Measurements from ENCODE around the gene CCDC188.

The CCDC188 gene

GRCh38 chr22:20107951-20108756 is 42.7 kb downstream of the CCDC188 start:
- no peak for DNase-seq (ENCODE audit: low read depth)

GRCh38 chr22:20107471-20107901 is 43.4 kb downstream of the CCDC188 start:
- H3K4me3 ChIP-seq (ENCODE audit: low read depth, low read length): no peak overlapping the region
- no peak for DNase-seq (ENCODE audit: low read depth)
- TF ChIP-seq CTCF (IDR thresholded peaks at IDR 0.05; ENCODE audit: low read depth, low read length, missing control alignments): no peak

More at GRCh38 chr22:20107951-20108756, 42.7 kb downstream of the CCDC188 start:
- TF ChIP-seq CTCF (IDR thresholded peaks at IDR 0.05; ENCODE audit: low read depth, low read length, missing control alignments): no peak
- no peak overlapping the region for H3K4me3 ChIP-seq (ENCODE audit: low read depth, low read length)

- H3K4me3 ChIP-seq (ENCODE audit: low read depth, low read length): no peak overlapping the region
- DNase-seq (ENCODE audit: low read depth): no peak
- TF ChIP-seq CTCF (IDR thresholded peaks at IDR 0.05; ENCODE audit: low read depth, low read length, missing control alignments): no peak
Measured at GRCh38 chr22:20106849-20107237, 44.0 kb downstream of the CCDC188 start.

GRCh38 chr22:20106205-20106848 is 44.5 kb downstream of the CCDC188 start:
- H3K4me3 ChIP-seq (ENCODE audit: low read depth, low read length): no peak overlapping the region
- DNase-seq (ENCODE audit: low read depth): no peak
- no peak for TF ChIP-seq CTCF (IDR thresholded peaks at IDR 0.05; ENCODE audit: low read depth, low read length, missing control alignments)

- DNase-seq (ENCODE audit: low read depth): no peak
- no peak for TF ChIP-seq CTCF (IDR thresholded peaks at IDR 0.05; ENCODE audit: low read depth, low read length, missing control alignments)
- no peak overlapping the region for H3K4me3 ChIP-seq (ENCODE audit: low read depth, low read length)
Measured at GRCh38 chr22:20105456-20106204, 45.2 kb downstream of the CCDC188 start.

GRCh38 chr22:20102203-20102780 is 48.6 kb downstream of the CCDC188 start:
- TF ChIP-seq CTCF (IDR thresholded peaks at IDR 0.05; ENCODE audit: low read depth, low read length, missing control alignments): no peak
- DNase-seq (ENCODE audit: low read depth): no peak
- no peak overlapping the region for H3K4me3 ChIP-seq (ENCODE audit: low read depth, low read length)
